ENCODE data around the gene CCR5. TPM values are rescaled to one million over a fixed set of nuclear protein-coding genes. Genes with fewer than 3 reads are reported as not detected.

Gene CCR5
- total and polyA plus RNA-seq, 2 of the 13 experiments (the other 11 are each of a cell fraction or from before 2014, with no cell fraction given): not detected

DNA sequence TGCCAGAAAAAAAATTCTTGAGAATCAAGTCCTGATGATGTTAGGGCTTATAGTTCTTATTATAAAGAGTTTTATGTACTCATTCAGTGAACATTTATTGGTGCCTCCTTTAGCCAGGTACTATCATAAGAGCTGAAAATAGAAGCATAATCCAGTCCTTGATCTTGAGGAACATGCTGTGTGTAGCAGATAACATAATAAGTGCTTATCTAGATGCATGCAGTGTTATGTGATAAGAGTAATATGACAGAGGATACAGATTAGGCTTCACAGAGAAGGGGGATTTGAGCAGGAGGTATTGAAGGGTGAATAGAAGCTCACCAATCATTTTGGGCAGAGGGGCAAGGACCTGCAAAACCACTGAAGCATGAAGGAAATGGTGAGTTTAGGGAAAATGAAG, 15.8 kb upstream of the CCR5 start:
- Histone ChIP-seq H3K79me2 (ENCODE audit: insufficient read depth, low read length) (no peaks in the 10 kb centered on the region), H3K27me3 (ENCODE audit: control insufficient read depth in 1 of 2, insufficient read depth in 2 of 2, low read length in 2 of 2) (peaks cover 0 to 9% of the 10 kb centered on the region in 2 experiments; a peak in 2 of 5 replicates), H3K27ac (ENCODE audit: extremely low read length, insufficient read depth, low read length) (no peak overlapping the region), H2AFZ (ENCODE audit: low read length) (no peak overlapping the region), H3K36me3 (replicated peaks in 1 of 2; ENCODE audit: control insufficient read depth in 1 of 2, insufficient read depth in 2 of 2, low read length in 2 of 2) (no peaks in the 10 kb centered on the region), H3K9me3 (ENCODE audit: low read length) (no peaks in the 10 kb centered on the region), H3K4me3 (replicated peaks in 1 of 3; ENCODE audit: insufficient read depth in 1 of 3, low read depth in 2 of 3, low read length in 3 of 3) (no peak overlapping the region), H3K4me1 (ENCODE audit: insufficient read depth, low read length) (no peaks in the 10 kb centered on the region), H3K9ac (ENCODE audit: insufficient read depth, low read depth, low read length) (no peak overlapping the region), H3K4me2 (ENCODE audit: low read depth, low read length) (no peak overlapping the region), H4K20me1 (ENCODE audit: insufficient read depth, low read length) (no peaks in the 10 kb centered on the region)
- no TSS peak for BruUV-seq (replicated peaks)
- no peak for ATAC-seq
- CTCF ChIA-PET (ENCODE audit: low intra/inter-chr PET ratio, low total read pairs): no interaction called here
- POLR2A ChIA-PET: no interaction called here
- in situ Hi-C loops (cut with HindIII; ENCODE audit: extremely low pct_ligation_motif_present, low pct_unique_long_range_greater_than_20kb): no loop called here
- no peak for FAIRE-seq
- TF ChIP-seq HHEX (CRISPR knock-in tag; IDR thresholded peaks at IDR 0.05): no peak
- TF ChIP-seq, protein P1, sequence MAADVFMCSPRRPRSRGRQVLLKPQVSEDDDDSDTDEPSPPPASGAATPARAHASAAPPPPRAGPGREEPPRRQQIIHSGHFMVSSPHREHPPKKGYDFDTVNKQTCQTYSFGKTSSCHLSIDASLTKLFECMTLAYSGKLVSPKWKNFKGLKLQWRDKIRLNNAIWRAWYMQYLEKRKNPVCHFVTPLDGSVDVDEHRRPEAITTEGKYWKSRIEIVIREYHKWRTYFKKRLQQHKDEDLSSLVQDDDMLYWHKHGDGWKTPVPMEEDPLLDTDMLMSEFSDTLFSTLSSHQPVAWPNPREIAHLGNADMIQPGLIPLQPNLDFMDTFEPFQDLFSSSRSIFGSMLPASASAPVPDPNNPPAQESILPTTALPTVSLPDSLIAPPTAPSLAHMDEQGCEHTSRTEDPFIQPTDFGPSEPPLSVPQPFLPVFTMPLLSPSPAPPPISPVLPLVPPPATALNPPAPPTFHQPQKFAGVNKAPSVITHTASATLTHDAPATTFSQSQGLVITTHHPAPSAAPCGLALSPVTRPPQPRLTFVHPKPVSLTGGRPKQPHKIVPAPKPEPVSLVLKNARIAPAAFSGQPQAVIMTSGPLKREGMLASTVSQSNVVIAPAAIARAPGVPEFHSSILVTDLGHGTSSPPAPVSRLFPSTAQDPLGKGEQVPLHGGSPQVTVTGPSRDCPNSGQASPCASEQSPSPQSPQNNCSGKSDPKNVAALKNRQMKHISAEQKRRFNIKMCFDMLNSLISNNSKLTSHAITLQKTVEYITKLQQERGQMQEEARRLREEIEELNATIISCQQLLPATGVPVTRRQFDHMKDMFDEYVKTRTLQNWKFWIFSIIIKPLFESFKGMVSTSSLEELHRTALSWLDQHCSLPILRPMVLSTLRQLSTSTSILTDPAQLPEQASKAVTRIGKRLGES (CRISPR knock-in tag; IDR thresholded peaks at IDR 0.05; ENCODE audit: borderline replicate concordance): no peak
- DNase-seq (ENCODE audit: low spot score): no peak
- intact Hi-C loops (cut with micrococcal nuclease; ENCODE audit: unreplicated experiment): no loop called here

DNA sequence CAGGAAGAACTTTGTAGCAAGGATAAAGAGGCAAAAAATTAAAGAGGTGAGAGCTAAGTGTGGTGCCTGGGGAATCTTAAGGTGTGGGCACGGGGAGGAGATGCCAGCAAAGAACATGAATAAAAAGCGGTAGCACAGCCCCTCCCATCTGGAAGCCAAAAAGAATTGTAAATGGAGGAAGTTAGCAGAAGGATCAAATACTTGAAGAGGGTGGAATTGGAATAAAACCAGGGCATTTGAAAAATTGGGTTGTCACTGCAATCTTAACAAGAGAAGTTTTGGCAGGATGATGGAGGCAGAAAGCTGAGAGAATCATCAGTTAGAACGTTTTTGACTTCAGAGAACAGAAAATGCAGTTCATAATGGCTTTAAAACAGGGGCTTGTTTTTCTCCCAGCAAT, 14.5 kb upstream of the CCR5 start:
- Histone ChIP-seq H3K4me2 (ENCODE audit: low read depth, low read length) (no peak overlapping the region), H3K9me3 (ENCODE audit: low read length) (no peaks in the 10 kb centered on the region), H3K79me2 (ENCODE audit: insufficient read depth, low read length) (no peaks in the 10 kb centered on the region), H3K27me3 (ENCODE audit: control insufficient read depth in 1 of 2, insufficient read depth in 2 of 2, low read length in 2 of 2) (peaks cover 0 to 9% of the 10 kb centered on the region in 2 experiments; a peak in 2 of 5 replicates), H4K20me1 (ENCODE audit: insufficient read depth, low read length) (no peaks in the 10 kb centered on the region), H3K36me3 (replicated peaks in 1 of 2; ENCODE audit: control insufficient read depth in 1 of 2, insufficient read depth in 2 of 2, low read length in 2 of 2) (no peaks in the 10 kb centered on the region), H3K9ac (ENCODE audit: insufficient read depth, low read depth, low read length) (no peak overlapping the region), H3K4me3 (replicated peaks in 1 of 3; ENCODE audit: insufficient read depth in 1 of 3, low read depth in 2 of 3, low read length in 3 of 3) (no peak overlapping the region), H3K4me1 (ENCODE audit: insufficient read depth, low read length) (no peaks in the 10 kb centered on the region), H2AFZ (ENCODE audit: low read length) (no peak overlapping the region), H3K27ac (ENCODE audit: extremely low read length, insufficient read depth, low read length) (no peak overlapping the region)
- intact Hi-C loops (cut with micrococcal nuclease; ENCODE audit: unreplicated experiment) (no loop called here), in situ Hi-C loops (cut with HindIII; ENCODE audit: extremely low pct_ligation_motif_present, low pct_unique_long_range_greater_than_20kb) (no loop called here)
- CTCF ChIA-PET (ENCODE audit: low intra/inter-chr PET ratio, low total read pairs): no interaction called here
- no TSS peak for BruUV-seq (replicated peaks)
- FAIRE-seq: no peak
- no peak for ATAC-seq
- 3% methylated on average over 3 of the region's 3 CpGs for WGBS (ENCODE audit: low lambda C conversion rate)
- TF ChIP-seq CC2D1A (CRISPR knock-in tag; IDR thresholded peaks at IDR 0.05): no peak
- no peak for TF ChIP-seq ZFP90 (CRISPR knock-in tag; IDR thresholded peaks at IDR 0.05; ENCODE audit: borderline replicate concordance)
- POLR2A ChIA-PET: no interaction called here
- DNase-seq (ENCODE audit: low spot score): no peak
